HCT116 (cell line): ENCODE results near the gene RAC2. TPM values are rescaled to one million over a fixed set of nuclear protein-coding genes. Genes with fewer than 3 reads are reported as not detected.
A peak's percentile ranks its signal among the peaks of the same experiment; 100 is the strongest.

Source experiments
- ATAC-seq: fragments of 200-7000 bp; cut with Tn5 transposase; 2 replicates; pipeline ENCODE4 v1.9.1; 2020; ENCODE audit warnings: mild to moderate bottlenecking, moderate library complexity
- BruUV-seq: library from RNA; stranded (reverse); fragments of 400-500 nt; replicated peaks from 2 replicates; lab custom pipeline; 2021; lab: Mats Ljungman, UMichigan
- CTCF ChIA-PET: fragments of 300-600 bp; sonication (Branson Sonifier 250); formaldehyde crosslinking; loops from one replicate; lab custom pipeline; 2021; ENCODE audit warnings: antibody characterized with exemption; lab: Charles Lee
- POLR2A ChIA-PET: fragments of 300-600, 350-600 bp; sonication (Branson Sonifier 250); formaldehyde crosslinking; loops from one replicate; lab custom pipeline; 2021; ENCODE audit warnings: antibody characterized with exemption; lab: Charles Lee
- RAD21 ChIA-PET, 2 experiments: fragments of 300-600 bp; sonication (Branson Sonifier 250); formaldehyde crosslinking; loops; one replicate each; lab custom pipeline; 2023; ENCODE audit warnings: low total read pairs in 2 of 2; ENCODE audit not compliant: uncharacterized antibody in 2 of 2, unreplicated experiment in 2 of 2, low non-redundant PET in 1 of 2; lab: Charles Lee
- DNase-seq: peaks from one replicate; pipeline ENCODE4 v3.0.0-alpha.2; 2010; ENCODE audit warnings: low read depth, low spot score
- H2AFZ ChIP-seq: fragments of 200-600 bp; shearing (Covaris generic), sonication (generic); 2 replicates; pipeline ENCODE4 v1.6.1; 2017; ENCODE audit warnings: low read depth, mixed run types, mixed read lengths, antibody characterized with exemption, low read length; ENCODE audit not compliant: poor library complexity, severe bottlenecking
- H3K27ac ChIP-seq: 2 replicates; pipeline ENCODE4 v1.5.1; 2012; ENCODE audit warnings: low read depth, low read length
- H3K27me3 ChIP-seq: fragments of 200-600 bp; sonication (generic); 2 replicates; pipeline ENCODE4 v1.6.1; 2016; ENCODE audit warnings: mixed run types, low read length, mixed read lengths; ENCODE audit not compliant: insufficient read depth
- H3K36me3 ChIP-seq, 2 experiments: fragments of 200-500 bp in 1 of 2; fragments of 200-600 bp in 1 of 2; sonication (Bioruptor generic) in 1 of 2; sonication (generic) in 1 of 2; 2 replicates each; pipeline versions ENCODE4 v1.5.1 to v1.6.1; 2014 to 2016; ENCODE audit warnings: low read length in 2 of 2, inconsistent platforms in 1 of 2, mixed read lengths in 1 of 2, mixed run types in 1 of 2; ENCODE audit not compliant: insufficient read depth in 2 of 2, control insufficient read depth in 1 of 2
- H3K4me1 ChIP-seq, 2 experiments: fragments of 200-600 bp in 1 of 2; sonication (generic) in 1 of 2; 2 replicates each; pipeline versions ENCODE4 v1.5.1 to v1.6.1; 2012 to 2017; ENCODE audit warnings: low read length in 2 of 2, inconsistent platforms in 1 of 2, mild to moderate bottlenecking in 1 of 2, mixed read lengths in 1 of 2, mixed run types in 1 of 2, moderate library complexity in 1 of 2; ENCODE audit not compliant: insufficient read depth in 2 of 2, control insufficient read depth in 1 of 2
- H3K4me2 ChIP-seq: fragments of 200-600 bp; sonication (generic); 2 replicates; pipeline ENCODE4 v1.6.1; 2017; ENCODE audit warnings: mixed run types, low read length, mixed read lengths
- H3K4me3 ChIP-seq, 2 experiments: fragments of 200-600 bp in 1 of 2; sonication (generic) in 1 of 2; replicated peaks in 1 of 2; 2 replicates each; pipeline ENCODE4 v1.5.1; 2011 to 2016; ENCODE audit warnings: low read length in 2 of 2, control low read depth in 1 of 2, low read depth in 1 of 2, mild to moderate bottlenecking in 1 of 2, mixed read lengths in 1 of 2, mixed run types in 1 of 2
- H3K79me2 ChIP-seq: fragments of 200-600 bp; sonication (generic); 2 replicates; pipeline ENCODE4 v1.6.1; 2017; ENCODE audit warnings: mild to moderate bottlenecking, mixed run types, low read length, moderate library complexity, mixed read lengths; ENCODE audit not compliant: insufficient read depth
- H3K9ac ChIP-seq: fragments of 200-600 bp; sonication (generic); 2 replicates; pipeline ENCODE4 v1.6.1; 2016; ENCODE audit warnings: low read length, mixed read lengths
- H3K9me2 ChIP-seq: fragments of 200-600 bp; sonication (generic), shearing (Covaris generic); 2 replicates; pipeline ENCODE4 v1.6.1; 2017; ENCODE audit warnings: mixed run types, mild to moderate bottlenecking, moderate library complexity; ENCODE audit not compliant: insufficient read depth
- H3K9me3 ChIP-seq, 2 experiments: fragments of 200-500 bp in 1 of 2; fragments of 200-600 bp in 1 of 2; sonication (Bioruptor generic) in 1 of 2; sonication (generic) in 1 of 2; 2 replicates each; pipeline ENCODE4 v1.6.1; 2014 to 2017; ENCODE audit warnings: low read length in 2 of 2, mixed read lengths in 2 of 2, inconsistent platforms in 1 of 2, low read depth in 1 of 2, mild to moderate bottlenecking in 1 of 2, mixed run types in 1 of 2, moderate library complexity in 1 of 2; ENCODE audit not compliant: control insufficient read depth in 1 of 2, insufficient read depth in 1 of 2
- H4K20me1 ChIP-seq: fragments of 200-600 bp; sonication (generic), shearing (Covaris generic); 2 replicates; pipeline ENCODE4 v1.6.1; 2017; ENCODE audit warnings: mixed run types, mild to moderate bottlenecking, moderate library complexity; ENCODE audit not compliant: insufficient read depth
- CEBPB ChIP-seq: IDR thresholded peaks from 2 replicates; pipeline ENCODE4 v1.6.1; 2012; ENCODE audit warnings: low read depth
- EGR1 ChIP-seq: IDR thresholded peaks from 2 replicates; pipeline ENCODE4 v1.6.1; 2012; ENCODE audit warnings: low read depth
- ELF1 ChIP-seq: IDR thresholded peaks from 2 replicates; pipeline ENCODE4 v1.6.1; 2012; ENCODE audit warnings: low read depth, borderline replicate concordance
- EZH2 ChIP-seq: fragments of 200-600 bp; sonication (generic); IDR thresholded peaks from 2 replicates; pipeline ENCODE4 v1.6.1; 2017; ENCODE audit warnings: antibody characterized with exemption, mixed run types
- EZH2phosphoT487 ChIP-seq: fragments of 200-600 bp; IDR thresholded peaks from 2 replicates; pipeline ENCODE4 v1.6.1; 2018; ENCODE audit warnings: antibody characterized with exemption, borderline replicate concordance
- FOSL1 ChIP-seq: IDR thresholded peaks from 2 replicates; pipeline ENCODE4 v1.6.1; 2012; ENCODE audit warnings: low read depth
- JUND ChIP-seq: IDR thresholded peaks from 2 replicates; pipeline ENCODE4 v1.6.1; 2012
- MAX ChIP-seq: IDR thresholded peaks from 2 replicates; pipeline ENCODE4 v1.6.1; 2012
- POLR2A ChIP-seq: IDR thresholded peaks from 2 replicates; pipeline ENCODE4 v1.7.0; 2011; ENCODE audit warnings: borderline replicate concordance; ENCODE audit not compliant: insufficient read depth, insufficient read length; ENCODE audit errors: extremely low read depth
- RAD21 ChIP-seq: IDR thresholded peaks from 2 replicates; pipeline ENCODE4 v1.6.1; 2012; ENCODE audit warnings: low read depth, mild to moderate bottlenecking
- REST ChIP-seq: IDR thresholded peaks from 2 replicates; pipeline ENCODE4 v1.6.1; 2012; ENCODE audit warnings: low read depth
- SIN3A ChIP-seq: IDR thresholded peaks from 2 replicates; pipeline ENCODE4 v1.6.1; 2012; ENCODE audit warnings: low read depth
- SP1 ChIP-seq: IDR thresholded peaks from 2 replicates; pipeline ENCODE4 v1.6.1; 2012; ENCODE audit warnings: low read depth
- SRF ChIP-seq: IDR thresholded peaks from 2 replicates; pipeline ENCODE4 v1.6.1; 2012; ENCODE audit warnings: low read depth
- TCF7L2 ChIP-seq: IDR thresholded peaks from 2 replicates; pipeline ENCODE4 v1.7.0; 2011; ENCODE audit warnings: borderline replicate concordance, inconsistent platforms; ENCODE audit not compliant: insufficient read depth, insufficient read length; ENCODE audit errors: extremely low read depth
- YY1 ChIP-seq: IDR thresholded peaks from 2 replicates; pipeline ENCODE4 v1.6.1; 2011; ENCODE audit warnings: low read length, low read depth, moderate library complexity, mild to moderate bottlenecking; ENCODE audit not compliant: insufficient replicate concordance; ENCODE audit errors: extremely low read depth
- ZBTB33 ChIP-seq: IDR thresholded peaks from 2 replicates; pipeline ENCODE4 v1.6.1; 2011; ENCODE audit warnings: mild to moderate bottlenecking, low read length, moderate library complexity; ENCODE audit not compliant: insufficient replicate concordance; ENCODE audit errors: extremely low read depth
- ZFX ChIP-seq: fragments of 450-650 bp; IDR thresholded peaks from 2 replicates; pipeline ENCODE4 v1.6.1; 2017
- ZNF274 ChIP-seq: fragments of 200-500 bp; sonication (Bioruptor generic); IDR thresholded peaks from 2 replicates; pipeline ENCODE4 v1.6.1; 2014; ENCODE audit warnings: mild to moderate bottlenecking, low read depth, low read length, inconsistent platforms
- intact Hi-C: fragments of 100-400 bp; cut with micrococcal nuclease; formaldehyde crosslinking; loops from 2 replicates; pipeline ENCODE4 v1.10.0; 2022
- total RNA-seq: library from RNA; stranded (reverse); gene quantifications from one replicate; pipeline ENCODE4 v1.2.1, GENCODE V29; 2021; ENCODE audit not compliant: unreplicated experiment
- TF ChIP-seq, protein P1 (sequence below), 3 experiments: fragments of 200-600 bp in 1 of 3; sonication (generic) in 1 of 3; IDR thresholded peaks in 2 of 3; conservative IDR thresholded peaks in 1 of 3; 2 replicates each; pipeline ENCODE4 v1.5.1; 2012 to 2017; ENCODE audit warnings: low read depth in 2 of 3, low read length in 2 of 3, antibody characterized with exemption in 1 of 3, borderline replicate concordance in 1 of 3, control low read depth in 1 of 3, mild to moderate bottlenecking in 1 of 3, mixed read lengths in 1 of 3, mixed run types in 1 of 3, moderate library complexity in 1 of 3; ENCODE audit not compliant: insufficient read depth in 1 of 3

The RAC2 gene
- total RNA-seq, 1 experiment from 2014 or later: 62.0 TPM

DNA sequence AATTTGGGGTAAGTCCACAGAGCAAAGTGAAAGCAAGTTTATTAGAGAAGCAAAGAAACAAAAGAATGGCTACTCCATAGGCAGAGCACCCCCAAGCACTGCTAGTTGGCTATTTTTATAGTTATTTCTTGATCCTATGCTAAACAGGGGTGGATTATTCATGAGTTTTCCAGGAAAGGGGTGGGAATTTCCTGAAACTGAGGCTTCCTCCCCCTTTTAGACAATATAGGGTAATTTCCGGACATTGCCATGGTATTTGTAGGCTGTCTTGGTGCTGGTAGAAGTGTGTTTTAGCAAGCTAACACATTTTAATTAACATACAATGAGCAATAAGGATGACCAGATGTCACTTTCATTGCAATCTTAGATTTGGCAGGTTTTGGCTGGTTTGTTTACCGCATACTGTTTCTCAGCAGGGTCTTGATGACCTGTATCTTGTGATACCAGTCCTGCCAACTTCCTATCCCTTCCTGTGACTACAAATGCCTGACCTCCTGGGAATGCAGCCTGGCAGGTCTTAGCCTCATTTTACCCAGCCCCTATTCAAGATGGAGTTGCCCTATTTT, 55.1 kb downstream of the RAC2 start:
- BruUV-seq: no TSS peak
- peak; percentile 25 for ATAC-seq
- no peak for TF ChIP-seq EGR1
- no peak for TF ChIP-seq ELF1
- TF ChIP-seq REST: no peak
- no peak for TF ChIP-seq POLR2A
- peak; percentile 59; the same call in 1 of the 2 replicates for TF ChIP-seq FOSL1
- TF ChIP-seq TCF7L2: no peak
- peak; percentile 93 for TF ChIP-seq SP1
- no peak for TF ChIP-seq ZFX
- TF ChIP-seq JUND: peak; percentile 71
- TF ChIP-seq ZBTB33: no peak
- 0 out of 2 replicates have a peak, but pooled peaks have one; percentile 13 for TF ChIP-seq RAD21
- TF ChIP-seq, protein P1, sequence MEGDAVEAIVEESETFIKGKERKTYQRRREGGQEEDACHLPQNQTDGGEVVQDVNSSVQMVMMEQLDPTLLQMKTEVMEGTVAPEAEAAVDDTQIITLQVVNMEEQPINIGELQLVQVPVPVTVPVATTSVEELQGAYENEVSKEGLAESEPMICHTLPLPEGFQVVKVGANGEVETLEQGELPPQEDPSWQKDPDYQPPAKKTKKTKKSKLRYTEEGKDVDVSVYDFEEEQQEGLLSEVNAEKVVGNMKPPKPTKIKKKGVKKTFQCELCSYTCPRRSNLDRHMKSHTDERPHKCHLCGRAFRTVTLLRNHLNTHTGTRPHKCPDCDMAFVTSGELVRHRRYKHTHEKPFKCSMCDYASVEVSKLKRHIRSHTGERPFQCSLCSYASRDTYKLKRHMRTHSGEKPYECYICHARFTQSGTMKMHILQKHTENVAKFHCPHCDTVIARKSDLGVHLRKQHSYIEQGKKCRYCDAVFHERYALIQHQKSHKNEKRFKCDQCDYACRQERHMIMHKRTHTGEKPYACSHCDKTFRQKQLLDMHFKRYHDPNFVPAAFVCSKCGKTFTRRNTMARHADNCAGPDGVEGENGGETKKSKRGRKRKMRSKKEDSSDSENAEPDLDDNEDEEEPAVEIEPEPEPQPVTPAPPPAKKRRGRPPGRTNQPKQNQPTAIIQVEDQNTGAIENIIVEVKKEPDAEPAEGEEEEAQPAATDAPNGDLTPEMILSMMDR (IDR thresholded peaks at IDR 0.05 in 2 of 3, conservative IDR thresholded peaks at IDR 0.05 in 1 of 3; ENCODE audit: borderline replicate concordance in 1 of 3, insufficient read depth in 1 of 3, low read depth in 2 of 3, low read length in 2 of 3): no peak
- no peak for TF ChIP-seq EZH2
- no peak for TF ChIP-seq CEBPB
- no peak for TF ChIP-seq YY1
- no peak for TF ChIP-seq SRF
- TF ChIP-seq MAX: no peak; the same call in 1 of the 2 replicates
- TF ChIP-seq ZNF274: no peak
- peak; percentile 78 for TF ChIP-seq SIN3A
- TF ChIP-seq EZH2phosphoT487: no peak

More for the DNA sequence above, 55.1 kb downstream of the RAC2 start:
- ChIA-PET RAD21 (interaction anchor here in 1 of 2 experiments (0.6 kb wide), 1 partner anchor 9 kb away, joined by 4 read pairs; no protein-coding TSS in a partner anchor), CTCF (interaction anchor here (1.0 to 1.4 kb wide), 2 partner anchors 8 to 11 kb away, joined by 4 to 8 read pairs; no protein-coding TSS in a partner anchor), POLR2A (interaction anchor here (1.2 to 2.7 kb wide), 3 partner anchors 9 to 413 kb away, joined by 3 to 29 read pairs (median 4); partner anchors contain the start of gene IFT27)
- peak overlapping the region; percentile 96 for H3K4me2 ChIP-seq
- H3K9ac ChIP-seq: peak overlapping the region; percentile 84
- H3K27ac ChIP-seq: peak overlapping the region; percentile 100
- H3K27me3 ChIP-seq: no peaks in the 10 kb centered on the region
- H3K9me2 ChIP-seq: no peaks in the 10 kb centered on the region
- no peaks in the 10 kb centered on the region for H3K9me3 ChIP-seq
- no peaks in the 10 kb centered on the region for H4K20me1 ChIP-seq
- no peaks in the 10 kb centered on the region for H3K36me3 ChIP-seq
- H3K79me2 ChIP-seq: no peaks in the 10 kb centered on the region
- no peak overlapping the region for H2AFZ ChIP-seq
- peaks cover 51 to 81% of the 10 kb centered on the region in 2 experiments for H3K4me1 ChIP-seq
- H3K4me3 ChIP-seq: peak overlapping the region; percentile 58 to 67
- peak; percentile 58 for DNase-seq
- intact Hi-C loops: no loop called here
